ENCODE results near the gene UBC. TPM values are rescaled to one million over a fixed set of nuclear protein-coding genes. Genes with fewer than 3 reads are reported as not detected.

The UBC gene
- total and polyA plus RNA-seq, 9 of the 15 experiments (the other 6 are each of a cell fraction or from before 2014, with no cell fraction given) = 533 to 1,153 (median 813) TPM

DNA sequence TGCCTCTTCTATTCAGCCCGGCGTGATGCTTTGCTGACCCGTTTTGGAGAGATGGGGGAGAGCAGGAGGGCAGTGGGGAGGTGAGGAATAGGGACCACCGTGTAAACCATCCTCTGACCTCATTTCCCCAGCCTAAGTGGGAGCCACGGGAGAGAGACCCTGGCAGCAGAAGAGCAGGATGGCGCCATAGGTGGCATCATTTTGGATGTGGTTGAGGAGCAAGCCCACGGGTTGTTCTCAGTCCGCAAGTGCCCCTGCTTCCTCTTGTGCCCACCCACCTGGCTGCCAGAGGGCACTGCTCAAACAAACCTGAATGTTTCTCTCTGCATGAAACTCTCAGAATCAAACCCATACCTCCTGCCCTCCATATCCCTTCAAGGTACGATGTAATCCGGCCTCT is 10.7 kb upstream of the UBC start:
- Histone ChIP-seq H2AFZ (ENCODE audit: low read depth, low read length) (no peak overlapping the region), H3K79me2 (ENCODE audit: control insufficient read depth, insufficient read depth, low read length) (no peaks in the 10 kb centered on the region), H3K9me3 (replicated peaks; ENCODE audit: control insufficient read depth, insufficient read depth, low read depth, low read length) (no peaks in the 10 kb centered on the region), H3K36me3 (ENCODE audit: control insufficient read depth, insufficient read depth, low read length) (no peaks in the 10 kb centered on the region), H3K27ac (ENCODE audit: extremely low read depth, low read depth, low read length) (no peak overlapping the region), H4K20me1 (replicated peaks; ENCODE audit: control insufficient read depth, insufficient read depth, low read length) (no peaks in the 10 kb centered on the region), H3K4me2 (ENCODE audit: insufficient read depth, low read length) (no peak overlapping the region), H3K4me3 (no peak overlapping the region), H3K9ac (ENCODE audit: insufficient read depth in 1 of 2, low read depth in 2 of 2, low read length in 2 of 2) (no peak overlapping the region), H3K9me1 (ENCODE audit: control insufficient read depth, insufficient read depth, low read length) (no peaks in the 10 kb centered on the region), H3K27me3 (ENCODE audit: control insufficient read depth in 2 of 2, insufficient read depth in 2 of 2, low read length in 2 of 2) (no peaks in the 10 kb centered on the region), H3K4me1 (replicated peaks in 1 of 2; ENCODE audit: control insufficient read depth in 2 of 2, insufficient read depth in 2 of 2, low read length in 2 of 2) (peaks cover 20 to 34% of the 10 kb centered on the region in 2 experiments)
- POLR2A ChIA-PET = no interaction called here
- intact Hi-C loops (cut with micrococcal nuclease) (no loop called here), in situ Hi-C loops (cut with MboI) (no loop called here)
- 79% methylated on average over 10 of the region's 10 CpGs for WGBS (ENCODE audit: insufficient coverage, low coverage, missing lambda C conversion rate)
- DNase-seq (ENCODE audit: extremely low read depth in 1 of 4, low spot score in 3 of 4) (no peak), FAIRE-seq (no peak), ATAC-seq (no peak)
- CTCF ChIA-PET (ENCODE audit: low intra/inter-chr PET ratio) = no interaction called here
- no TSS peak for BruUV-seq (replicated peaks)
- TF ChIP-seq U2AF1 (optimal IDR thresholded peaks at IDR 0.05; ENCODE audit: low read depth, low read length) = no peak
- TF ChIP-seq PCBP2 (IDR thresholded peaks at IDR 0.05; ENCODE audit: low read depth, low read length, poor library complexity, severe bottlenecking) = no peak
- no peak for TF ChIP-seq CCAR2 (IDR thresholded peaks at IDR 0.05; ENCODE audit: low read depth, low read length)
- no peak for TF ChIP-seq ATF4 (CRISPR knock-in tag; IDR thresholded peaks at IDR 0.05)
- no peak for TF ChIP-seq FOXJ3 (CRISPR knock-in tag; IDR thresholded peaks at IDR 0.05)
- TF ChIP-seq ZNF764 (CRISPR knock-in tag; IDR thresholded peaks at IDR 0.05; ENCODE audit: low read depth) = no peak
- TF ChIP-seq CC2D1A (IDR thresholded peaks at IDR 0.05) = no peak
- TF ChIP-seq, protein P1, sequence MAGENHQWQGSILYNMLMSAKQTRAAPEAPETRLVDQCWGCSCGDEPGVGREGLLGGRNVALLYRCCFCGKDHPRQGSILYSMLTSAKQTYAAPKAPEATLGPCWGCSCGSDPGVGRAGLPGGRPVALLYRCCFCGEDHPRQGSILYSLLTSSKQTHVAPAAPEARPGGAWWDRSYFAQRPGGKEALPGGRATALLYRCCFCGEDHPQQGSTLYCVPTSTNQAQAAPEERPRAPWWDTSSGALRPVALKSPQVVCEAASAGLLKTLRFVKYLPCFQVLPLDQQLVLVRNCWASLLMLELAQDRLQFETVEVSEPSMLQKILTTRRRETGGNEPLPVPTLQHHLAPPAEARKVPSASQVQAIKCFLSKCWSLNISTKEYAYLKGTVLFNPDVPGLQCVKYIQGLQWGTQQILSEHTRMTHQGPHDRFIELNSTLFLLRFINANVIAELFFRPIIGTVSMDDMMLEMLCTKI (IDR thresholded peaks at IDR 0.05; ENCODE audit: partially characterized antibody) = no peak
- no peak for TF ChIP-seq NEUROD1 (IDR thresholded peaks at IDR 0.05; ENCODE audit: borderline replicate concordance, low read depth, low read length, partially characterized antibody)
- TF ChIP-seq, protein P2, sequence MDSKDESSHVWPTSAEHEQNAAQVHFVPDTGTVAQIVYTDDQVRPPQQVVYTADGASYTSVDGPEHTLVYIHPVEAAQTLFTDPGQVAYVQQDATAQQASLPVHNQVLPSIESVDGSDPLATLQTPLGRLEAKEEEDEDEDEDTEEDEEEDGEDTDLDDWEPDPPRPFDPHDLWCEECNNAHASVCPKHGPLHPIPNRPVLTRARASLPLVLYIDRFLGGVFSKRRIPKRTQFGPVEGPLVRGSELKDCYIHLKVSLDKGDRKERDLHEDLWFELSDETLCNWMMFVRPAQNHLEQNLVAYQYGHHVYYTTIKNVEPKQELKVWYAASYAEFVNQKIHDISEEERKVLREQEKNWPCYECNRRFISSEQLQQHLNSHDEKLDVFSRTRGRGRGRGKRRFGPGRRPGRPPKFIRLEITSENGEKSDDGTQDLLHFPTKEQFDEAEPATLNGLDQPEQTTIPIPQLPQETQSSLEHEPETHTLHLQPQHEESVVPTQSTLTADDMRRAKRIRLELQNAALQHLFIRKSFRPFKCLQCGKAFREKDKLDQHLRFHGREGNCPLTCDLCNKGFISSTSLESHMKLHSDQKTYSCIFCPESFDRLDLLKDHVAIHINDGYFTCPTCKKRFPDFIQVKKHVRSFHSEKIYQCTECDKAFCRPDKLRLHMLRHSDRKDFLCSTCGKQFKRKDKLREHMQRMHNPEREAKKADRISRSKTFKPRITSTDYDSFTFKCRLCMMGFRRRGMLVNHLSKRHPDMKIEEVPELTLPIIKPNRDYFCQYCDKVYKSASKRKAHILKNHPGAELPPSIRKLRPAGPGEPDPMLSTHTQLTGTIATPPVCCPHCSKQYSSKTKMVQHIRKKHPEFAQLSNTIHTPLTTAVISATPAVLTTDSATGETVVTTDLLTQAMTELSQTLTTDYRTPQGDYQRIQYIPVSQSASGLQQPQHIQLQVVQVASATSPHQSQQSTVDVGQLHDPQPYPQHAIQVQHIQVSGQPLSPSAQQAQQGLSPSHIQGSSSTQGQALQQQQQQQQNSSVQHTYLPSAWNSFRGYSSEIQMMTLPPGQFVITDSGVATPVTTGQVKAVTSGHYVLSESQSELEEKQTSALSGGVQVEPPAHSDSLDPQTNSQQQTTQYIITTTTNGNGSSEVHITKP (IDR thresholded peaks at IDR 0.05; ENCODE audit: partially characterized antibody) = no peak
- no peak for TF ChIP-seq ZNF143 (CRISPR knock-in tag; IDR thresholded peaks at IDR 0.05)
- TF ChIP-seq ZNF134 (CRISPR knock-in tag; conservative IDR thresholded peaks at IDR 0.05) = no peak
- TF ChIP-seq KLF1 (tag; IDR thresholded peaks at IDR 0.05) = no peak
- TF ChIP-seq, protein P3, sequence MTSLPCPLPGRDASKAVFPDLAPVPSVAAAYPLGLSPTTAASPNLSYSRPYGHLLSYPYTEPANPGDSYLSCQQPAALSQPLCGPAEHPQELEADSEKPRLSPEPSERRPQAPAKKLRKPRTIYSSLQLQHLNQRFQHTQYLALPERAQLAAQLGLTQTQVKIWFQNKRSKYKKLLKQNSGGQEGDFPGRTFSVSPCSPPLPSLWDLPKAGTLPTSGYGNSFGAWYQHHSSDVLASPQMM (CRISPR knock-in tag; IDR thresholded peaks at IDR 0.05) = no peak
- no peak for TF ChIP-seq FOXK2 (conservative IDR thresholded peaks at IDR 0.05 in 1 of 2, IDR thresholded peaks at IDR 0.05 in 1 of 2; ENCODE audit: low read depth in 2 of 2)
- TF ChIP-seq CBX3 (IDR thresholded peaks at IDR 0.05; ENCODE audit: borderline replicate concordance in 1 of 2, low read length in 2 of 2) = no peak

Measured in K562 (cell line).